Ovary (tissue), 9 donors: ENCODE data around the gene DMXL2. TPM values are rescaled to one million over a fixed set of nuclear protein-coding genes. Genes with fewer than 3 reads are reported as not detected.
"Not testable (repeated sequence)": the region's sequence is repeated elsewhere in the genome, so short reads cannot be mapped to it uniquely, and the experiment has no call there.

Experiments used
- DNase-seq, 5 donors: peaks; one replicate each; pipeline ENCODE4 v3.0.0-alpha.2; 2019 to 2020
- H3K27ac ChIP-seq, 2 donors: fragments of 200-600 bp; one replicate each; pipeline versions ENCODE4 v1.5.1 to v1.8.0; 2019 to 2022
- H3K27me3 ChIP-seq: fragments of 200-600 bp; one replicate; pipeline ENCODE4 v1.8.0; 2022
- H3K36me3 ChIP-seq: fragments of 200-600 bp; sonication (generic); one replicate; pipeline ENCODE4 v1.5.1; 2019
- H3K4me1 ChIP-seq: one replicate; pipeline ENCODE4 v1.8.1; 2013; ENCODE audit warnings: mild to moderate bottlenecking, moderate library complexity; ENCODE audit not compliant: insufficient read depth
- H3K4me3 ChIP-seq: fragments of 200-600 bp; sonication (generic); one replicate; pipeline ENCODE4 v1.5.1; 2017
- H3K9me3 ChIP-seq, 2 donors: fragments of 200-600 bp in 1 of 2; sonication (generic) in 1 of 2; one replicate each; pipeline versions ENCODE4 v1.5.1 to v1.8.1; 2013 to 2019; ENCODE audit warnings: mild to moderate bottlenecking in 1 of 2, moderate library complexity in 1 of 2
- CTCF ChIP-seq, 3 donors: fragments of 450-650 bp in 2 of 3; fragments of 200-600 bp in 1 of 3; IDR thresholded peaks; one replicate each; pipeline versions ENCODE4 v1.5.1 to v1.8.0; 2016 to 2022; ENCODE audit warnings: antibody characterized with exemption in 3 of 3, mild to moderate bottlenecking in 1 of 3
- EP300 ChIP-seq: sonication (generic); formaldehyde crosslinking; IDR thresholded peaks from one replicate; pipeline ENCODE4 v1.6.1; 2017; ENCODE audit warnings: antibody characterized with exemption
- POLR2A ChIP-seq: fragments of 450-650 bp; IDR thresholded peaks from one replicate; pipeline ENCODE4 v1.6.1; 2017; ENCODE audit warnings: antibody characterized with exemption, mild to moderate bottlenecking, moderate library complexity
- WGBS, 3 donors: extraction: QIAGEN DNeasy Blood & Tissue Kit in 1 of 3; methylation state at CpG; one replicate each; pipeline versions ENCODE4 v1.1.5 to v1.1.7; 2013 to 2017; 5-methylcytosine and 5-hydroxymethylcytosine counted together
- intact Hi-C, 4 donors: fragments of 100-400 bp; cut with DNase I; formaldehyde crosslinking; loops; one replicate each; pipeline versions ENCODE4 v1.11.0 to v1.15.1; 2022 to 2023
- polyA plus RNA-seq, 2 donors: library from polyadenylated mRNA; stranded (reverse); fragments of 200-250 nt in 1 of 2; fragments of 350-450 nt in 1 of 2; fragmentation: Illumina TruSeq in 1 of 2; extraction: RNeasy Lipid Tissue Mini Kit (QIAGEN cat#74804) in 1 of 2; gene quantifications; one replicate each; pipeline ENCODE4 v1.2.3, GENCODE V29; 2013 to 2014
- total RNA-seq, 7 donors: library from RNA; depleted of rRNA in 2 of 7; stranded (reverse); fragments of >200 nt in 2 of 7; fragmentation: NEBNext Ultra II Directional in 3 of 7; extraction: Animal tissue kit (Norgen Biotek cat#: 25700) in 3 of 7; gene quantifications; one replicate each; pipeline versions ENCODE4 v1.1.0 to v1.2.4, GENCODE V29; 2016 to 2023
- donor health status: DM: no; HTN: no; CAD: no; lungs with moderate emphysema.
- donor health status: DM: no; HTN: no; CAD: no.
- donor health status: Bipolar disorder and iron deficiency.
- donor health status: DM: yes; HTN: yes; CAD: no.
- donor health status: DM: no; HTN: no; CAD: no.
- donor health status: DM: yes; HTN: yes; CAD: no.

DMXL2 gene
- total and polyA plus RNA-seq, 9 donors = 9.1 to 28.5 (median 16.1) TPM

- no peak for DNase-seq
- Histone ChIP-seq H3K27ac (no peak overlapping the region), H3K36me3 (no peaks in the 10 kb centered on the region), H3K9me3 (no peaks in the 10 kb centered on the region), H3K4me1 (no peaks in the 10 kb centered on the region), H3K27me3 (no peaks in the 10 kb centered on the region), H3K4me3 (no peak overlapping the region)
- 65 to 73% (median 66%) methylated on average over 7 of the region's 7 CpGs for WGBS, 3 donors
- intact Hi-C loops = no loop called here
- TF ChIP-seq CTCF (IDR thresholded peaks at IDR 0.05) (no peak), POLR2A (no peak), EP300 (no peak)
Measured at GRCh38 chr15:51448622-51449399, 173.8 kb downstream of the DMXL2 start.

GRCh38 chr15:51447855-51448621, 174.5 kb downstream of the DMXL2 start:
- Histone ChIP-seq H3K9me3 (no peaks in the 10 kb centered on the region), H3K4me3 (no peak overlapping the region), H3K27ac (no peak overlapping the region), H3K27me3 (no peaks in the 10 kb centered on the region), H3K4me1 (no peaks in the 10 kb centered on the region), H3K36me3 (no peaks in the 10 kb centered on the region)
- no peak for TF ChIP-seq POLR2A
- no peak for TF ChIP-seq EP300
- no peak for TF ChIP-seq CTCF (IDR thresholded peaks at IDR 0.05)
- no peak for DNase-seq
- 82 to 89% (median 85%) methylated on average over 4 of the region's 4 CpGs for WGBS, 3 donors
- intact Hi-C loops = no loop called here

- intact Hi-C loops, H3K4me3 ChIP-seq, H3K36me3 ChIP-seq, H3K9me3 ChIP-seq, H3K27me3 ChIP-seq, DNase-seq, H3K27ac ChIP-seq, H3K4me1 ChIP-seq: not testable (repeated sequence)
- 97 to 98% (median 98%) methylated on average over 5 of the region's 5 CpGs for WGBS, 3 donors
Measured at GRCh38 chr15:51446029-51446744, 176.4 kb downstream of the DMXL2 start.

- no peak for DNase-seq
- intact Hi-C loops = no loop called here
- H3K4me1 ChIP-seq = no peaks in the 10 kb centered on the region
- no peak overlapping the region for H3K27ac ChIP-seq
- 95 to 99% (median 98%) methylated on average over 1 of the region's 1 CpG for WGBS, 3 donors
- H3K36me3 ChIP-seq = no peaks in the 10 kb centered on the region
- H3K27me3 ChIP-seq = no peaks in the 10 kb centered on the region
- no peak overlapping the region for H3K4me3 ChIP-seq
- no peaks in the 10 kb centered on the region for H3K9me3 ChIP-seq
- no peak for TF ChIP-seq CTCF (IDR thresholded peaks at IDR 0.05)
- no peak for TF ChIP-seq EP300
- no peak for TF ChIP-seq POLR2A
Measured at GRCh38 chr15:51444807-51445206, 177.8 kb downstream of the DMXL2 start.
